GM03348 (cell line): ENCODE measurements around the gene BRD1.
"Not testable (repeated sequence)": the region's sequence is repeated elsewhere in the genome, so short reads cannot be mapped to it uniquely, and the experiment has no call there.

Experiments
- DNase-seq: peaks from one replicate; pipeline ENCODE4 v3.0.0; 2012; ENCODE audit warnings: low spot score

The BRD1 gene

DNA sequence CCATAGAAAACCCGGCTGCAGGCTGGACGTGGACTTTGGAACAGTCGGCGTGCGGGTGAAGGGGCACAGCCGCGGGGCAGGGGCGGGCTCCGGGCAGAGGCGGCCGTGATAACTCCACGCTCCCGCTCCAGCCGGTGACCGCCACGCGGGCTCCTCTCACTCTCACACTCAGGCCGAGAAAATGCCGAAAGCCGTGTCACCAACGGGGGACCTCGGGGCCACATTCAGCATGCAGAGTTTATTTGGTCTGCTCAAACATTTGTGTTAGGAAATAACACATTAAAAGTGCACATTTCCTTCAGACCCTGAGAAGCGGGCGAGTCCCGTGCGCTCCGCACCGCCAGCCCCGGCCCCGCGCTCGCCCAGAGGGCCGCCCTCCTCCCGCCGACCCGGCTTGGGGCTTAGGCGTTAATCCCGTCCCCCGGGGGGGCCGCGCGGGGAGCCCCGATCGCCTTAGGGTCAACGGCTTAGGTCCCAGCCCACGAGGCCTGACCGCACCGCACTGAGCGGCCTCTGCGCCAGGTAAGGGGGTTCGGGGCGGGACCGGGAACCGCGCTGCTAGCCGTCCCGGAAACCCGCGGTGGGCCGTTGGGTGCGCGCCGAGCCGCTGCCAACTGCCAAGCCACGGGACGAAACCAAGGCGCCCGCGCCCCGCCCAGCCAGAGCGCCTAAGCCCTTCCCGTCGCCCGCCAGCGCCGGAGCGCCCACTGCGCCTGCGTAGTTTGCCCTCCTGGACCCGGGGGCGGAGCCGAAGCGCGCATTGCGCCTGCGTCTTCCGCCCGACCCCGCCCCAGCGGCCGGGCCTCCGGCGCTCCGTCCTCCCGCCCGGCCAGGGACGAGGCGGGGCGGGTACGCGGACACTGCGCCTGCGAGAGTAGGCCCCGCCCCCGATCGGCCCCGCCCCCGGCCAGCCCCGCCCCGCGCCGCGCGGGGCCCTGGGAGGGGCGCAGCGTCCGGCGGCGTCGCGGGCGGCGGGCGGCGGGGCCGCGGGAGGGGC, 25.5 kb upstream of the BRD1 start, which contains the start of gene ZBED4:
Gene ZBED4, plus strand, starts transcription at position 947 of the 997 bp plus-strand sequence. CDS start 29,819 bp downstream, outside the sequence.
- DNase-seq, result peak; percentile 100

DNA sequence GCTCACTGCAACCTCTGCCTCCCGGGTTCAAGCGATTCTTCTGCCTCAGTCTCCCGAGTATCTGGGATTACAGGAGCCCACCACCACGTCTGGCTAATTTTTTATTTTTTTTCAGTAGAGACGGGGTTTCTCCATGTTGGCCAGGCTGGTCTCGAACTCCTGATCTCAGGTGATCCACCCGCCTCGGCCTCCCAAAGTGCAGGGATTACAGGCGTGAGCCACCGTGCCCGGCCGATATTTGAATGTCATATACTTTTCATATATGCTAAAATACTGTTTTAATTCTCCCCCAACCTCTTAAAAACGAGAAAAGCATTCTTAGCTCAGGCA, 24.9 kb upstream of the BRD1 start:
- DNase-seq, result not testable (repeated sequence)

DNA sequence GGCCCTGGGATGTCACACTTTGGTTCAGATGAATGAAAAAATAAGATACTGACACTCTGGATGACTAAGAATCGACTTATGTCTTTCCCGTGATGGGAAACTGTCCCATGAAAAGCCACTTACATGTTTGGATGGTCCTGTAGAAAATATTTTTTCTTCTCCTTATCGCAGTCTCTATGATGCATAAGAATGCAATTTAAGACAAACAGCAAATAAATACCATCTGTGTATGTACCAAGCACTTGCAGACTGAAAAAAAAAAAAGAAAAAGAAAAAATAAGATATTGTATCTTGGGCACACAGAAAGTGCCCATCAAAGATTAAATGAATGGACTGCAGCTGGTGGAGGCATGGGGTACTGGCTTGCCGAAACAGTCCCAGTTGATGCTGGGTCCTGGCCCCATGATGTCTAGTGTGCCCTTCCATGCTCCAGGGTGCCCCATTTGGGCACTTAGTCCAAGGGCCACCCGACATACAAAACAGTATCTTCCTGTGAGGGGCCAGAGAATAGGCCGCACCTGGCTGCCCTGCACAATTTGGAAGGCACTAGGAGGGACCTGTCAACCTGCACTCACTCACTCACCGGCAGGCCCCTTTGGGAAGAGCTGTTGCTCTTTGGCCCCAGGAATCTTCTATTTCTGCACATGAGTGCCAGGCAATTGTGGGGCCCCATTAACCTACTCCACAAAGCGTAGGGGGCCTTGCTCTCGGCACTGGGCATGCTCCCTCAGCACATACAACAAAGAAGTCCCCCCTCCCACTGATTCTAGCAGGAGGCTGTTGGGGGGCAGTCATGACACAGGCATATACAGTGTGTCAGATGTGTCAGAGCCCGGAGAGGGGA, 23.5 kb upstream of the BRD1 start:
- no peak for DNase-seq

DNA sequence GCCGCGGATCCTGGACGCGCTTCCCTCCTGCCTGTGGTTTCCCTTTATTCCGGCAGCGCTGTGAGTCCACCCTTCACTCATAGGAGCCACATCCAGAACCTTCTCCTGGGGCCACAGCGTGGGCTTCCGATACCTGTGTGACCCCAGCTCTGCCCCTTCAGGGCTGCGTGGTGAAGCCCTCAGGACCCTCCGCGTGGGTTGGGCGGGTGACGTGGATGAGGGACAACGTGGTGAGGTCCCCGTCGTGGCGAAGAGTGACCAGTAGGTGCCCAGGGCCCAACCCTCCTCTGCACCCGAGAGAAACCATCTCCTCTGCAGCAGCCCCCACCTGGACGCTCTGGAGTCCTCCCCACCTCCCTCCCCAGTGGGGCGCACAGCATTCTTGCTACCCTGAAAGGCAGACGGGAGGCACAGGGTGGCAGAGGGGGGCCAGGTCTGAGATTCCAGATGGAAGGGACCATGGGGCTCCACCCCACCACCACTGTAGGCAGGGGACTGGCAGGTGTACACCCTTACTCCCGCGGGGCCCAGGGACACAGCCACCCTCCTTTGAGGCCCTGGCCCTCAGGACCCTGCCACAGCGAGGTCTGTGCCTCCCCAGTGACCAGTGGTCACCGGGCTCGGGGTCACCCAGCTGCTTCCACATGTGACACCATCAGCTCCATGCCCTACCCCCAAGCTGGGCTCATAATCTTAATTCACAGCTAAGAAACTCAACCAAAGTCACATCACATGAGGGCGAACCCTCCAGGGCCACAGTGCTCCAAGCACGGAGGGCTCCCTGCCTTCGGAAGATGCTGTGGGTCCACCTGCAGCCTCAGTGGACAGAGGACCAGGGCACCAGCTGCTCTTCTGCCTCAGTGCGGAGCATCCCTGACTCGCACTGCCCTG, 22.6 kb upstream of the BRD1 start:
- DNase-seq, result no peak

DNA sequence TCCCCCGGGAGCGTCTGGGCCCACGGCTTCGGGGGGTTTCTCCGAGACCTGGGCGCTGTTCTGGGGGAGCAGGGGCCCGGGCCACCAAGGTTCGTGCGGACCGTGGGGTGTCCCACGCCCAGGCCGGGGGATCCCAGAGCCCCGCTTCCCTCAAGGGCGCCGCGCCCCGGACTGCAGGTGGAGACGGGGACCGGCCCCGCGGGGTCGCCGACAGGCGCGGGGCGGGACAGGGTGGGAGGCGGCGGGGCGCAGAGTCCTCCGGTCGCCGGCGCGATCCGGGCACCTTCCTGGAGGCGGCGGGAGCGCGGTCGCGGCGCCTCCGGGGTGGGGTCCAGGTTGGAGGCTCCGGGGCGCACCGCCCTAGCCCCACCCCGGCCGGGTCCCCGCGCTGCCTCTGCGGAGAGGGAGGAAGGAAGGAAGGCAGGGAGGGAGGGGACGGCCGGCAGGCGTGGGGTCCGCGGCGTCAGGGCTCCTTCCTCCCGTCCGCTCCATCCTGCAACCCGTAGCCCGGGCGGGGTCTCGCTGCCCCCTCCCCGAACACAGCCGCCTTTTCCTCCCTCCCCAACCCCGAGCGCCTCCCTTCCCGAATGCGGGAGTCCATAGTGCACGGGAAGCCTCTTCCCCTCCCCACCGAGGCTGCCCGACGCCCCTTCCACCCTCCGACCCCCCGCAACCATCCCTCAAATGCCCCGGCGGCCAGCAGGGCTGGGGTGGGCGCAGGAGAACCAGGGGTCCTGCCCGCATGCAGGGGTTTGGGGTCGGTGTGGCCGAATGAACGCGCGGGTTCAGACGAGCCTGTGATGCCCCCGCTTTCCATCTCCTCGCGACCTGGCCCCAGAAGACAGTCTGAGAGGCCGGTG, 21.7 kb upstream of the BRD1 start:
- no peak for DNase-seq

DNA sequence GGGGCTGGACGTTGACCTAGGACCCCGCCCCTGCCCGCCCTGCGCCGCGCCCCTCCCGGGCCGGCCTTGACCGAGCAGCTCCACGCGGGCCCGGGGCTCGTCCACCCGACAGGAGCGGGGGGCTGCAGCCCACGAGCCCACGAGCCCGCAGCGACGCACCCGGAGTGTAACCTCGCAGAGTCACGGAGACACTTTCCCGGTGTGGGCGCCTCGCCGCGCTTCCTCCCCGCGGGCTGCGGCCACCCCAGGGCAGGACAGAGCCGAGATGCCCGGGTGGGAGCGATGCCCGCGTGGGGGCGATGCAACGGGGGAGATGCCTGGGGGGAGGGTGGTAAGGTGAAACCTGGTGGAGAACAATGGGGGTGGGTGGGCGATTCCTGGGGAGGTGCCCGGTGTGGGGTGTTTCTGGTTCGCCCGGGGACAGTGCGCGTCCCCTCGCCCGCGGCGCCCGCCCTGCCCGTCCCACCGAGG, 21.1 kb upstream of the BRD1 start:
- no peak for DNase-seq

DNA sequence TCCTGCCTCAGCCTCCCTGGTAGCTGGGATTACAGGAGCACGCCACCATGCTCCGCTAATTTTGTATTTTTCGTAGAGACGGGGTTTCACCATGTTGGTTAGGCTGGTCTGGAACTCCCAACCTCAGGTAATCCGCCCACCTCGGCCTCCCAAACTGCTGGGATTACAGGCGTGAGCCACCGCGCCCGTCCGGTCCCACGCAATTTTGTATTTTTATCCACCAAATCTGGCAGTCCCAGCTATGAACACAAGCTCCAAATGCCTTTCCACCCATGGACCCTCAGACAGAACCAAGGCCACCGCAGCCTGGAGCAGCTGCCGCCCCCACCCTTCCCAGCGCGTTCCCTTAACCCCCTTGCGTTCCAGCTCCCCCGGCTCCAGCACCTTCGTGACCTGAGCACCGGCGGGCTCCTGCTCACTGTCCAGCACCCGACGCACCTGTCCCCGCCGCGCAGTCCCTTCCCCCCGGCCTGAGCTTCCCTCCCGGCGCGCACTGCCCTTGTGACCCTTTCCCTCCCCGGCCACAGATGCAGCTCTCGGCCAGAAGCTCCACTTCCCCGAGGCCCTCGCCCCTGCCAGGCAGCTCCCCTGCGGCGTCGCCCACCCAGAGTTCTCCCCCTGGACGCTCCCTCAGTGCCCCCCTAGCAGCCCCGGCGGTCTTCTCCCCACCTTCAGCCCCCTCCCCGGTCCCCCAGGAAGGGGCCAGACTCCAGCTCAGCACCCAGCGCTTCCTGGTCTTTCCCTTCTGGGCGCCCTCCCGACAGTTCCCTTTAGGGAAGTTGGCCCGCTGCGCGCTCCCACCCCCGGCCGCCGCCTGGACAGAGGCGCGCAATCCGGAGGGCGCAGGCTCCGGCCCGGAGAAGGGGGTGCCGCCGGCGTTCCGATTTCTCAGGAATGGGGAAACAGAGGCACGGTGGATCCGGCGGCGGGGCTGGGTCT, 20.3 kb upstream of the BRD1 start:
- peak; percentile 38 for DNase-seq

DNA sequence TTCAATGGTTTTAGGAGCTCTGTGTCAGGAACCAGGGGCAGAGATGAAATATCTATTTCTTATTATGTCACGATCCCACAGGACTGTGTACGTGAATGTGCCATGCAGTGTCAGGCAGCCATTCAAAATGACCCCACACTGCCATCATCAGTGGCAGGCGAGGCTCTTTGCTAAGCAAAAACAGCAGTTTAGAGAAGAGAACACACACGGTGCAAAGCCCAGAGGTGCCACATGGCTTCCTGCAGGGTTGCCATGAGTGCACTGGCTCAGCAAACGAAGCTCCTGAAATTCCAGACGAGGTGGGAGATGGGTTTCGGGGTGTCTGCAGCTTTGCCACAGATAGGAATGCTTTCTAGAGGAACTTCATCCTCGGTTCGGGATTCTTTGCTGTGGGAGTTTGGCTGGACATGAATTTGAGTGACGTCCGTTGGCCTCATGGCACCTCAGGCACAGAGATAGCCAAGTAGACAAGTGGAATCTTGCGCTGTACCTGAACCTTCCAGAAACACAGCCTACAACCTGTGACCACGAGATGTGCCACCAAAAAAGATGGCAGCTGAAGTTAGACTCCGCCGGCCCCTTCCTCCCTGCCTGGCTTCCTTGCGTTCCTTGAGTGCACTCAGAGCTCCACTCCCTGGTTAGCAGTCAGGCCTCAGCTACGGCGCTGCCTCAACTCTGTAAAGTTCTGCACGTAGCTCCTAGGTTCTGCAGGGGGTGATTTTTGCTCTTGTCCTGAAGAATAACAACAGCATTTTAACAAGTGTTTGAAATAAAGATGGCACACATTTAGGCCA, 18.2 kb upstream of the BRD1 start:
- DNase-seq, result no peak

DNA sequence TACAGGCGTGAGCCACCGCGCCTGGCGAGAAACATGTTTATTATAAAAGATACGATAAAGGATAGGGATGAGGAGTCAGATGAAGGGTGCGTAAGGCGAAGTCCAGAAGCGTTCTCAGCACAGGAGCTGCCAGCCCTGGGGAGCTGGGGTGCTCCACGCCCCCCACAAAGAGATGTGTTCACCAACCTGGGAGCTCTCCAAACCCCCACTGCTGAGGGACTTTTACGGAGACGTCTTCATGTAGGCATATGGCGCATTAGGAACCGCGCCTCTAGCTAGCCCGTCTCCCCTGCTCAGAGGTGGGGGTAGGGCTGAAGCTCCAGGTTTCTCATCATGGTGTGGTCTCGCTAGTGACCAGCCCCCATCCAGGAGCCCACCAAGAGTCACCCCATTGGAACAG, 17.6 kb upstream of the BRD1 start:
- no peak for DNase-seq

DNA sequence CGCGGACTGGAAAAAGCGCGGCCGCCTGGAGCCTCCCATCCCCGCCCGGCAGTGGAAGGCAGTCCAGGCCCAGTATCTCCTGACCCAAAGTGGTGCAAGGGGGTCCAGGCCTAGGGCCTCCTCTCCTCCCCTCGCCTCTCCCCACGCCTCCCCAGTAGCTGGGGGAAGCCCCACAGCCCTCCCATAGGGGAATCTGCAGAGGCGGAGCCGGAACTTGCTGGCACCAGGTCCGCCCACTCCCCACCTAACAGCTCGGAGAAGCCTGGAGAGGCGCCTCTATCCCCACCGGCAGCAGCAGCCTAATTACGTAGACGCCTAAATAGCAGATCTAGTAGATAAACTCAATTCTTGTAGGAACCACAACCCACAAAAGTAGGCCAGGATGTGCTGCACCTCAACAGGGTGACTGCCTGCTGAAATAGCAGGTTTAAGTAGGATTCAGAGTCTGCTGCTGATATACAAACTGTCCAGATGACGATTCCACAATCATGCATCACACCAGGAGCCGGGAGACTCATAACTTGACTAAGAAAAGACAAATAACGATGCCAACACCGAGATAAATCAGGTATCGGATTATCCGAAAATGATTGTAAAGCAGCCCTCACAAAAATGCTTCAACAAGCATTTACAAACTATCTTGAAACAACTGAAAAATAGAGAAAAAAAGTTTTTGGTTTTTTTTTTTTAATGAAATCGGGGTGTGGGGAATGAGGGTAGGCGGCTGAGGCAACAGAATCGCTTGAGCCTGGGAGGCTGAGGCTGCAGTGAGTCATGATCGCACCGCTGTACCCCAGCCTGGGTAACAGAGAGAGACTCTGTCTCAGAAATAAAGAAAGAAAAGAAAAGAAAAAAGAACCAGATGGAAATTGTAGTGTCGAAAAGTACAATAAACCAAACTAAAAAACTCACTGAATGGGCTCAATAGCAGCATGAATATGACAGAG, 11.4 kb upstream of the BRD1 start:
- no peak for DNase-seq

DNA sequence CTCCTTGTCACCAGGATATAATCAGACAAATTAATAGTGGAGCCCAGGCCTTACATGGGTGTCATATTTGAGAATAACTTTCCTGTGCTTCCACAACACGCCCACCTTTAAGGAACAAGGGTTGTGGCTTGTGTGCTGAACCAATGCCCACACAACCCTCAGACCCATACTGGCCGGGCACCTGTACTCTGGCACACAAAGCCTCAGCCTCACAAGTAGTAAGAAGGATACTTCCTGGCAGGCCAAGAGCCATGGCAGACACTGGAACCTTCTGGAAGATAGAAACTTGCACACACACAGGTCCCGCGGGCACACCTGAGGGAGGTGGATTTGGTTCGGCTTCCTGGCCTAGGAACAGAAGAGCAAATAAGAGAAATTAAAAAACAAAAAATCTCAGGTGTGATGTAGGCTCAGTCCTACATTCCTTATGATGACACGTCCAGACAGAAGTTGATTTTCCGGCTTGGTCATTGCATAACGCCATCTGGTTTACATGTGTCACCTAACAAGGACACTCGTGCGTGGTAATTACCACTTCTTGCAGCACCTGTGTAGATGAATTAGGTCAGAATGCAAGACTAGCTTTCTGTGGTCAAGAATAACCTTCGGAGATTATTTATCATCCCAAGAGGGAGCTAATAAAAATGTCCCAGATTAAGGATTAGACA, 5.8 kb upstream of the BRD1 start:
- DNase-seq, result no peak

DNA sequence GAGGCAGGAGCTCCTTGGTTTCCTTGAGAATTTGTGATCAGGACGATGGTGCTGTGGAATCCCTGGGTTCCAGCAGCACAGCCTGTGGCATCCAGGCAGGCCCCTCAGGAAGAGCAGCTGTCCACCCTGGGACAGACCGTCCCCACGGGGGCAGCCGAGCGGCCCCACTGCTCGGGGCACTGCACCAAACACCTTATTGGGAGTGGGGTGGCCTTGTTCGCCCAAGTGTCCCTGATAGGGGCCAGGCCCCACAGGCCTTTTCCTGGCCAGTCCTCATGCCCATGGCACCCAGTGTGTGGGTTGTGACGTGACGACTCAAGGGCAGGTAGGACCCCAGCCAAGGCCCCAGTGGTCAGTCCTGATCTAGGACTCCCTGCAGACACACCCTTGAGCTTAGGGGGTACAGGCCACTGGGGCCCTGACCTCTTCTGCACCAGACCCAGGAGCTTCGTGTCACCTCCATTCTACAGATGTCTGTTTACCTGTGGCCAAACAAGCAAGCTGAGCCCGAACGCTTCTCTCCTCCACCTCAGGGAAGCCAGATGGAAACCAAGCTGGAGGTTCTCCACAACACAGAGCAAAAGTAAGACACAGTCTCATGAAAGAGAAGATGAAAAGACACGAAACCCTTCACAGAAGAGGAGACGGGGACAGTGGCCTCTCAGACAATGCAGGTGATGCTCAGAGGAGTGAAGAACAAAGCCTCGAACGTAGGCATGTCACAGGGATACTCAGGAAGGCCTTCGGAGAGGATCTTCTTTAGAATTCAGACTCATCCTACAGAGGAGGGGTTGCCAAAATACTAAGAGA, 1.6 kb upstream of the BRD1 start:
- DNase-seq, result no peak

DNA sequence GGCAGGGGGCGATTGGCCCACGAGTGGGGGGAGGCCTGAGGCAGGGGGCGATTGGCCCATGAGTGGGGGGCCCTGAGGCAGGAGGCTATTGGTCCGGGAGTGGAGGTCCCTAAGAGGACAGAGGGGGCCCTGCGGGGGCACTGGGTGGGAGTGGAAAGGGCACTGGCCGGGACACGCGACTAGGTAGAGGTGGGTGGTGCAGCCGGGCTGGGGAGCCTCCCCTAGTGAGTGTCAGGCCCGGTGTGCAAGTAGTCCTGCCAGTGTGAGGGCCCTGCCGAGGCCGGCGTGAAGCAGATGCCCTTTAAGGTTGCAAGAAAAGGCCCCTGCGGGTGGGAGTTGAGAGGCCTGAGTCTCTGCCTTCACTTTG, 909 bp upstream of the BRD1 start:
- no peak for DNase-seq

DNA sequence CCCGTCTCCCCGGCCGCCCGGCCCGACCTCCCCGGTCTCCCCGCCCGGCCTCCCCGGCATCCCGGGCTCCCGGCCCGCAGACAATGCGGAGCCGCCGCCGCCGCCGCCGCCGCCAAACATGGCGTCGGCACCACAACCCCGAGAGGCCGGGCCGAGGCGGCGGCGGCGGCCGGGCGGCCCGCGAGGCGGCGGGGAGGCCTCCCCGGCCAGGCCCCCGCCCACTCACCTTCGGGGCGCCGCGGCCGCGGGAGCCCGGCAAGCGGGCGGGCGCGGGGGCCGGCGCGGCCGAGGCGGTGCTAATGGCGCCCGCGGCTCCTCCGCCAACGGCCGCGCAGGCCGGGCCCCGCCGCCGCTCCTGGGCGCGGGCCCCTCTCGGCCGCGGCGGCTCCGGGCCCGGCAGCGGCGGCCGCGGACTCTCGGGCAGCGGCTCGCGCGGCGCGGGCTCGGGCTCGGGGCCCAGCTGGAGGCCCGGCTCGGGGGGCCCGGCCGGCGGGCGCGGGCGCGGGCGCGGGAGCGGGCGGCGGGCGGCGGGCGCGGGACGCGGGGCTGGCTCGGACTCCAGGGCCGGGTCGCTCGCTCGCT, 311 bp downstream of the BRD1 start:
- DNase-seq, result peak; percentile 82

DNA sequence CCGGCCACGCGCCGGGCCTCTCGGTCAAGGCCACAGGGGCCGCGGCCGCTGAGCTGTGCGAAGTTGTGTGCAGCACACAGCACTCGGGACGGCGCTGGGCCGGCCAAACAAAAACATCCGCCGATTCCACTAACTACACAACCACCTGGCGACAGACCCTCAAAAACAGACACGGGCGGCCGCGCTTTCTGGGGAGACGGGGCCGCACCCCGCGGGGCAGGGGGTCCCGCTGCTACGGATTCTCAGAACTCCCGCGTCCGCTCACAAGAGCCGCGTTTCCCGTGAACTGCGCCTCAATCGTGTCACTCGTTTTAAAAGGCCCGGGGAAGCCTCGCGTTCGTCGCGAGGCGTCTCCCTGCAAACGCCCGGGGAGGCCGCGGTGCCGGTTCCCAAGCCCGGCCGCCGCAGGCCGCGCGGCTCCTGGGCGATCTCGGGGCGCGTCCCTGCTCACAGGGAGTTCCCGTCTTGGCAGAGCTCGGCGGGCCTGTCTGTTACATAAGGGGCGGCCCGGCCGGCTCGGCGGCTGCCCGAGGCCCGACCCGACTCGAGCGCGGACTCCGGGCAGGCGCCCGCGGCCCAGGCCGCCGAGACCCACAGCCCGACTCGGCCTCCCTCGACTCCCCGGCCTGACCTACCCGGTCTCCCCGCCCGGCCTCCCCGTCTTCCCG, 936 bp downstream of the BRD1 start:
- peak; percentile 77 for DNase-seq
